GM10266 (cell line): ENCODE results near the gene GBP5.
"Not testable (repeated sequence)": the region's sequence is repeated elsewhere in the genome, so short reads cannot be mapped to it uniquely, and the experiment has no call there.

Source experiments
- DNase-seq: peaks from one replicate; pipeline ENCODE4 v3.0.0; 2012; ENCODE audit errors: extremely low spot score
- TF ChIP-seq, protein P1 (sequence below): IDR thresholded peaks from 2 replicates; pipeline ENCODE4 v1.5.1; 2012; ENCODE audit warnings: mild to moderate bottlenecking, low read depth; ENCODE audit not compliant: control insufficient read depth, insufficient read depth; ENCODE audit errors: missing control alignments

GBP5 gene

DNA sequence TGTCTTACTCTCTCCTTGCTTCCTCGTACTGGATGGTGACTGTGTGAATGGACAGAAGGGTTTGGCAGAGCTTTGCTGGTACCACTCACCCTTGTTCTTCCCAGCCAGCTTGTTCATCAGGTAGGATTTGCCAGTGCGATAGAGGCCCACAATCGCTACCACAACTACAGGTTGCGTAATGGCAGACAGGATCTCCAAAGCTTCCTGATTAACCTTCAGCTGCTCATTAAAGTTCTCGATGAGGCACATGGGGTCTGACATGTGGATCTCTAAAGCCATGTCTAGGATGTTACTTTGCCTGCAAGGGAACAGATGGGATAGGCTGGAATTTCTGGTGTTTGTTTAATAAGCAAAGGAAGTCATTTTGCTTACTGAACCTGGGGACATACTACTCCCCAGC lies 3.4 kb downstream of the GBP5 start:
- TF ChIP-seq, protein P1, sequence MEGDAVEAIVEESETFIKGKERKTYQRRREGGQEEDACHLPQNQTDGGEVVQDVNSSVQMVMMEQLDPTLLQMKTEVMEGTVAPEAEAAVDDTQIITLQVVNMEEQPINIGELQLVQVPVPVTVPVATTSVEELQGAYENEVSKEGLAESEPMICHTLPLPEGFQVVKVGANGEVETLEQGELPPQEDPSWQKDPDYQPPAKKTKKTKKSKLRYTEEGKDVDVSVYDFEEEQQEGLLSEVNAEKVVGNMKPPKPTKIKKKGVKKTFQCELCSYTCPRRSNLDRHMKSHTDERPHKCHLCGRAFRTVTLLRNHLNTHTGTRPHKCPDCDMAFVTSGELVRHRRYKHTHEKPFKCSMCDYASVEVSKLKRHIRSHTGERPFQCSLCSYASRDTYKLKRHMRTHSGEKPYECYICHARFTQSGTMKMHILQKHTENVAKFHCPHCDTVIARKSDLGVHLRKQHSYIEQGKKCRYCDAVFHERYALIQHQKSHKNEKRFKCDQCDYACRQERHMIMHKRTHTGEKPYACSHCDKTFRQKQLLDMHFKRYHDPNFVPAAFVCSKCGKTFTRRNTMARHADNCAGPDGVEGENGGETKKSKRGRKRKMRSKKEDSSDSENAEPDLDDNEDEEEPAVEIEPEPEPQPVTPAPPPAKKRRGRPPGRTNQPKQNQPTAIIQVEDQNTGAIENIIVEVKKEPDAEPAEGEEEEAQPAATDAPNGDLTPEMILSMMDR: no peak
- DNase-seq: no peak

DNA sequence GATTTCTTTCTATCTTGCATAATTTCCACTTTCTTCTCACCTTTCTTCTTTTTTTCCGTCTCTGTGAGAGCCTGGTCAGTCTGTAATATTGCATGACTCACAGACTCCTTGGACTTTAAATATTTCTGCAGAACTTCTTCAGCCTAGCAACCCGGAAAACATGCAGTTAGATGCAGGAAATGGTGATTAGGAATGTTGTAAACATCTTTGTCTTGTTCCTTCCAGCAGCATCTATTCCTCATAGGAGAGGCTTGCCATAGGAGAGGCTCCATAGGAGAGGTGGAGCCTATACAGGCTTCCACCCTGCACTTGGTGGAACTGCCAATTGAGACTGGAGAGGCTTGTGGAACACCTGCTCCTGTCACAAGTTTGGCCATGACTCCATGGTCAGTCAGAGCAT lies 10.0 kb downstream of the GBP5 start:
- DNase-seq: no peak
- TF ChIP-seq, protein P1: no peak

DNA sequence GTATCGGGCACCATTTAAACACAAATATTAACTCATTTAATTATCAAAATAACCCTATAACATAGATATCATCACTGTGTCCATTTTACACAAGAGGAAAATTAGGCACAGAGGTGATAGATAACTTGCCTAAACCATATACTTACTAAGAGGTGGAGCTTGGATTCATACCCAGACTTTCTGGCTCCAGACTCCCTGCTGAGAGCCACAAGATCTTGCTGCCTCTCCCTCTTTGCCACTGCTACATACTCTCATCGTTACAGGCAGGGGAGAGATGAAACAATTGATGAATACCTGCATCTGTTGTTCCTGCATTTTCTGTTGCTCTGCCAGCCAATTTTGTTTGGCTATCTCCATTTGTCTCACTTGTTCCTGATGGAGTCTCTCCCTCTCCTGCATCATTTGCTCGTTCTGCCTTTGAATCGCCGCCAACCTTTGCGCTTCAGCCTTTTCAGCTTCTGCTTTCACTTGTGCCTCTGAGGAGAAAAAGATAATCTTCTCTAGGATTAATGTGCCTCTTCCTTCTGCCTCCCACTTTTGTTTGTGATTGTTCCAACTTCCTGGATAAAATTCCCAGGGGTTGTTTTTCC lies 10.6 kb downstream of the GBP5 start:
- DNase-seq: no peak
- TF ChIP-seq, protein P1: no peak

DNA sequence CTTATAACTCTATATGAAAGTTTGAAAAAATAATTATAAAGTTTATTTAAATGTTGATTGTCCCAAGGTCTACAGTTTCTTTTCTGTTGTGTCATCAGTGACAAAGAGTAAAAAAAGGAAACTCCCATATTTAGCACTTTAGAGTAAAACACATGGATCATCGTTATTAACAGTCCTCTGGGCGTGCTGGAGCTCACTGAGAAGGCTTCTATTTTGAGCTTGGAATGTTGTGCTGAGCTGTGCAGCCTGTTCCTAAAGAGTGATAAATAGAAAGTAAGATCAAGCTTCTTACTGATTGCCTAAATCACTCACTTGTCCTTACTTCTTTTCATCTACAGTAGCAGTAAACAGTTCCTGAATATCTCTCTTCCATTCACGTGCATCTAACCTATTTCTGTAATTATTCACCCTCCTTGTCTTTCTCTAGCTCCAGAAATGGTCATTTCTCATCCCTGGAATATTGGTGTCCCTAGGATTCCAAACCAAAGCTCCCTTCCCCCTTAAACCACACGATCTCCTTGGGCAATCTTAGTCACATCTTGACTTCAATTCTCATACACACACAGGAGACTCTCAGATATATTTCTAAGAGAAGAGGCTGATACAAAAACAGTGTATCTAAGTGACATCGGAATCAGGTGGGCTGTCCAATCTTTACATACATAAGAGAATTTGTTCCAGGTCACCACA lies 11.9 kb downstream of the GBP5 start:
- TF ChIP-seq, protein P1: no peak
- no peak for DNase-seq

DNA sequence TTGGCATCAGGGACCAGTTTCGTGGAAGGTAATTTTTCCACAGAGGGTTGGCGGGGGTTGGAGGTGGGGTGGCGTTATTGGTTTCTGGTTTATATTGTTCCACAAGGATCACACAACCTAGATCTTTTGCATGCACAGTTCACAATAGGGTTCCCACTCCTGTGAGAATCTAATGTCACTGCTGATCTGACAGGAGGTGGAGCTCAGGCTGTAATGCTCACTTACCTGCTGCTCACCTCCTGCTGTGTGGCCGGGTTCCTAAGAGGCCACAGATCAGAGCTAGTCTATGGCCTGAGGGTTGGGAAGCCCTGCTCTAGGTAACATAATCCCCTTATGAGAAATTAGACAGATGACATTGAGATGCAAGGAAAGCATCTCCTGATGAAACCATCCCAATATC lies 12.6 kb downstream of the GBP5 start:
- TF ChIP-seq, protein P1: no peak
- no peak for DNase-seq

DNA sequence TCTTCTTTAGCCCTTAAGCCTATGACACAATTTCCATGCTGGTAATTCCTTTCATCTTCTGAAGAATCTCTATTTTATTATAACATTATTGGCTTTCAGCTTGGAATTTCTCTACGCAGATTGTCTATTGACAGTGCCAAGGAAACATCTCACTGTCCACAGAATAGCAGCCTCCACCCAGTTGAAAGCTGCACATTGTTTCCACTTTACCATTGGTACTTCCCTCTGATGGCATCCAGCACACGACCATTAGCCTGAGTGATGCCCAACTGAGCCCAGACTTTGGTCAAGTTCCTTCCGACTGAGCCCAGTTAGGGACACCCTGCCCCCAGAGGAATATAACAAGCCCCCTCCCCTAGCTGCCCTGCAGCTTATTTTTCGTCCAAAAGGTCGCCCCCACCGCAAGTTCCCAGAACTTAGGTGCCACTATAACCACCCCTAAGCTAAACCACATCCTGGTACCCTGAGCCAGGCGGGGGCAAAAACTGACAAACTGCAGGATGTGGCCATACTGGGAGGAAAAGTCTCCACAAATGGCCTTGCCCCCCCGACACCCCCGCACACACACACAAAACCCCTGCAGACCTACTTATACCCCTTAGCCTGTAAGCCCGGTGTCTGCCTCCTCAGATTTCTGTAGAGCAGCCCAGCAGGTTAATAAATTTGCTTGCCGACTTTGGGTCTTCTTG lies 13.2 kb downstream of the GBP5 start:
- TF ChIP-seq, protein P1: no peak
- no peak for DNase-seq

DNA sequence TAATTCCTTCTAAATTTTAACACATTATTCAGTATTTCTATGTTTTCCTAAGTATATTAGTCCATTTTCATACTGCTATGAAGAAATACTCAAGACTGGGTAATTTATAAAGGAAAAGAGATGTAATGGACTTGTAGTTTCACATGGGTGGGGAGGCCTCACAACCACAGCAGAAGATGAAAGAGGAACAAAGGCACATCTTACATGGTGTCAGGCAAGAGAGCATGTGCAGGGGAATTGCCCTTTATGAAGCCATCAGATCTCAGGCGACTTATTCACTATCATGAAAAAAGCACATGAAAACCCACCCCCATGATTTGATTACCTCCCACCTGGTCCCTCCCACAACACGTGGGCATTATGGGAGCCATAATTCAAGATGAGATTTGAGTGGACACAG lies 15.6 kb downstream of the GBP5 start:
- TF ChIP-seq, protein P1: no peak
- no peak for DNase-seq

DNA sequence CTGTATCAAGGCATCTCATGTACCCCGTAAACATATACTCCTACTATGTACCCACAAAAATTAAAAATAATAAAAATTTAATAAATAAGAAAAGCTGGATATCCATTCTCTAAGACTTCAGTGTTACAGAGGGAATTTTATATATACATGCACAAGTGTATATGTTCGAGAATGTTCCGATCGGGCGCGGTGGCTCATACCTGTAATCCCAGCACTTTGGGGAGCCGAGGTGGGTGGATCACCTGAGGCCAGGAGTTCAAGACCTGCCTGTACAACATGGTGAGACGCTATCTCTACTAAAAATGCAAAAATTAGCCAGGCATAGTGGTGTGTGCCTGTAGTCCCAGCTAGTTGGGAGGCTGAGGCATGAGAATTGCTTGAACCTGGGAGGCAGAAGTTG lies 17.1 kb downstream of the GBP5 start:
- not testable (repeated sequence) for DNase-seq
